Calu3 (cell line): ENCODE measurements around the gene PLEKHH1. TPM values are rescaled to one million over a fixed set of nuclear protein-coding genes. Genes with fewer than 3 reads are reported as not detected.

ENCODE experiments used
- BruUV-seq: library from RNA; stranded (reverse); fragments of 400-500 nt; replicated peaks from 2 replicates; lab custom pipeline; 2021; lab: Mats Ljungman, UMichigan
- CTCF ChIA-PET: fragments of 300-600 bp; sonication (Branson Sonifier 250); formaldehyde crosslinking; loops from one replicate; lab custom pipeline; 2022; ENCODE audit warnings: antibody characterized with exemption; lab: Charles Lee
- DNase-seq: peaks from one replicate; pipeline ENCODE4 v3.0.0; 2022
- H3K27ac Mint-ChIP-seq: one replicate; pipeline ENCODE4 v1.8.0; 2022; ENCODE audit warnings: mixed read lengths; ENCODE audit not compliant: unreplicated experiment
- H3K27me3 Mint-ChIP-seq: one replicate; pipeline ENCODE4 v1.8.0; 2022; ENCODE audit warnings: mixed read lengths; ENCODE audit not compliant: unreplicated experiment
- H3K36me3 Mint-ChIP-seq: one replicate; pipeline ENCODE4 v1.8.0; 2022; ENCODE audit warnings: mild to moderate bottlenecking, moderate library complexity, mixed read lengths; ENCODE audit not compliant: insufficient read depth, unreplicated experiment
- H3K4me1 Mint-ChIP-seq: one replicate; pipeline ENCODE4 v1.8.0; 2022; ENCODE audit warnings: mild to moderate bottlenecking, low read depth, mixed read lengths; ENCODE audit not compliant: unreplicated experiment
- H3K4me3 Mint-ChIP-seq: one replicate; pipeline ENCODE4 v1.8.0; 2022; ENCODE audit warnings: mild to moderate bottlenecking, low read depth, moderate library complexity, mixed read lengths; ENCODE audit not compliant: unreplicated experiment
- H3K9me3 Mint-ChIP-seq: one replicate; pipeline ENCODE4 v1.8.0; 2022; ENCODE audit warnings: low read depth, mixed read lengths; ENCODE audit not compliant: unreplicated experiment
- CTCF ChIP-seq: fragments of 200-600 bp; IDR thresholded peaks from one replicate; pipeline ENCODE4 v1.8.0; 2022; ENCODE audit warnings: antibody characterized with exemption; ENCODE audit not compliant: unreplicated experiment
- intact Hi-C: fragments of 100-400 bp; cut with micrococcal nuclease; formaldehyde crosslinking; loops from one replicate; pipeline ENCODE4 v1.10.0; 2022; ENCODE audit not compliant: unreplicated experiment
- total RNA-seq: library from RNA; stranded (reverse); gene quantifications from 2 replicates; pipeline ENCODE4 v1.2.3, GENCODE V29; 2022

Gene PLEKHH1
- total RNA-seq, 1 experiment from 2014 or later = 11.8 TPM

- Mint-ChIP-seq H3K9me3 (no peaks in the 10 kb centered on the region), H3K27me3 (no peaks in the 10 kb centered on the region), H3K27ac (no peak overlapping the region), H3K4me3 (no peak overlapping the region), H3K4me1 (peaks cover 9% of the 10 kb centered on the region), H3K36me3 (no peaks in the 10 kb centered on the region)
- intact Hi-C loops = loop anchor here (1.0 kb wide), 2 partner anchors 46 to 145 kb away; no protein-coding TSS in a partner anchor
- BruUV-seq = no TSS peak
- DNase-seq = no peak
- no peak for TF ChIP-seq CTCF
- CTCF ChIA-PET = interaction anchor here (0.6 to 2.8 kb wide), 11 partner anchors 10 to 152 kb away, joined by 3 to 64 read pairs (median 5); partner anchors contain the start of gene PLEKHH1
These were observed 38.9 kb downstream of the PLEKHH1 start for GRCh38 chr14:67571991-67572323.

GRCh38 chr14:67572608-67573007, 39.5 kb downstream of the PLEKHH1 start:
- no peaks in the 10 kb centered on the region for H3K9me3 Mint-ChIP-seq

GRCh38 chr14:67573228-67574010, 40.3 kb downstream of the PLEKHH1 start:
- TF ChIP-seq CTCF = no peak
- CTCF ChIA-PET = interaction anchor here (1.0 kb wide), 1 partner anchor 46 kb away, joined by 3 read pairs; no protein-coding TSS in a partner anchor
- no TSS peak for BruUV-seq
- H3K4me1 Mint-ChIP-seq = peaks cover 9% of the 10 kb centered on the region
- H3K27ac Mint-ChIP-seq = no peak overlapping the region
- DNase-seq = no peak
- no peaks in the 10 kb centered on the region for H3K27me3 Mint-ChIP-seq
- no peaks in the 10 kb centered on the region for H3K9me3 Mint-ChIP-seq
- intact Hi-C loops = no loop called here
- H3K36me3 Mint-ChIP-seq = no peaks in the 10 kb centered on the region
- H3K4me3 Mint-ChIP-seq = no peak overlapping the region

More at GRCh38 chr14:67572608-67573007, 39.5 kb downstream of the PLEKHH1 start:
- Mint-ChIP-seq H3K4me1 (peaks cover 9% of the 10 kb centered on the region), H3K27me3 (no peaks in the 10 kb centered on the region), H3K4me3 (no peak overlapping the region), H3K27ac (no peak overlapping the region), H3K36me3 (no peaks in the 10 kb centered on the region)
- BruUV-seq = no TSS peak
- CTCF ChIA-PET = interaction anchor here (1.0 to 2.7 kb wide), 3 partner anchors 10 to 146 kb away, joined by 3 to 64 read pairs (median 11); no protein-coding TSS in a partner anchor
- DNase-seq = no peak
- TF ChIP-seq CTCF = no peak
- intact Hi-C loops = no loop called here

- no peaks in the 10 kb centered on the region for H3K27me3 Mint-ChIP-seq
- DNase-seq = no peak
- H3K36me3 Mint-ChIP-seq = no peaks in the 10 kb centered on the region
- TF ChIP-seq CTCF = no peak
- no TSS peak for BruUV-seq
- CTCF ChIA-PET = no interaction called here
- intact Hi-C loops = no loop called here
- H3K4me3 Mint-ChIP-seq = no peak overlapping the region
- no peaks in the 10 kb centered on the region for H3K9me3 Mint-ChIP-seq
- no peak overlapping the region for H3K27ac Mint-ChIP-seq
- peaks cover 9% of the 10 kb centered on the region for H3K4me1 Mint-ChIP-seq
These were observed 41.1 kb downstream of the PLEKHH1 start for GRCh38 chr14:67574156-67574555.
